Activated CD8-positive, alpha-beta T cell treated with anti-CD3 and anti-CD28 coated beads for 36 hours (primary cell): Measurements from ENCODE around the gene SSR1. TPM values are rescaled to one million over a fixed set of nuclear protein-coding genes. Genes with fewer than 3 reads are reported as not detected.

Experiments used
- ATAC-seq: fragments of 200-7000 bp; cut with Tn5 transposase; one replicate; pipeline ENCODE4 v1.10.0; 2021; ENCODE audit warnings: mild to moderate bottlenecking, moderate library complexity
- CTCF ChIA-PET: fragments of 350-600 bp; sonication (Branson Sonifier 250); formaldehyde crosslinking; loops from one replicate; lab custom pipeline; 2021; ENCODE audit warnings: antibody characterized with exemption; lab: Charles Lee
- POLR2A ChIA-PET: fragments of 350-600 bp; sonication (Branson Sonifier 250); formaldehyde crosslinking; loops from one replicate; lab custom pipeline; 2021; ENCODE audit warnings: antibody characterized with exemption; lab: Charles Lee
- DNase-seq: peaks from one replicate; pipeline ENCODE4 v3.0.0-alpha.2; 2020
- H3K27ac Mint-ChIP-seq: one replicate; pipeline ENCODE4 v1.8.0; 2021; ENCODE audit warnings: mild to moderate bottlenecking, mixed read lengths
- H3K27me3 Mint-ChIP-seq: one replicate; pipeline ENCODE4 v1.8.0; 2021; ENCODE audit warnings: mixed read lengths
- H3K36me3 Mint-ChIP-seq: one replicate; pipeline ENCODE4 v1.8.0; 2021; ENCODE audit warnings: low read depth, mixed read lengths
- H3K4me1 Mint-ChIP-seq: one replicate; pipeline ENCODE4 v1.8.0; 2021; ENCODE audit warnings: low read depth, mixed read lengths
- H3K4me3 Mint-ChIP-seq: one replicate; pipeline ENCODE4 v1.8.0; 2021; ENCODE audit warnings: mild to moderate bottlenecking, moderate library complexity, mixed read lengths
- H3K9me3 Mint-ChIP-seq: one replicate; pipeline ENCODE4 v1.8.0; 2021; ENCODE audit warnings: mixed read lengths
- intact Hi-C: fragments of 100-400 bp; cut with micrococcal nuclease; formaldehyde crosslinking; loops from one replicate; pipeline ENCODE4 v1.10.0; 2022
- total RNA-seq, 2 experiments: library from RNA; stranded (reverse); gene quantifications; one replicate each; pipeline ENCODE4 v1.2.3, GENCODE V29; 2021
- TF ChIP-seq, protein P1 (sequence below): fragments of 200-600 bp; IDR thresholded peaks from one replicate; pipeline ENCODE4 v1.8.0; 2022; ENCODE audit warnings: antibody characterized with exemption, mild to moderate bottlenecking

The SSR1 gene
- total RNA-seq, 2 experiments from 2014 or later = 117 to 124 TPM

DNA sequence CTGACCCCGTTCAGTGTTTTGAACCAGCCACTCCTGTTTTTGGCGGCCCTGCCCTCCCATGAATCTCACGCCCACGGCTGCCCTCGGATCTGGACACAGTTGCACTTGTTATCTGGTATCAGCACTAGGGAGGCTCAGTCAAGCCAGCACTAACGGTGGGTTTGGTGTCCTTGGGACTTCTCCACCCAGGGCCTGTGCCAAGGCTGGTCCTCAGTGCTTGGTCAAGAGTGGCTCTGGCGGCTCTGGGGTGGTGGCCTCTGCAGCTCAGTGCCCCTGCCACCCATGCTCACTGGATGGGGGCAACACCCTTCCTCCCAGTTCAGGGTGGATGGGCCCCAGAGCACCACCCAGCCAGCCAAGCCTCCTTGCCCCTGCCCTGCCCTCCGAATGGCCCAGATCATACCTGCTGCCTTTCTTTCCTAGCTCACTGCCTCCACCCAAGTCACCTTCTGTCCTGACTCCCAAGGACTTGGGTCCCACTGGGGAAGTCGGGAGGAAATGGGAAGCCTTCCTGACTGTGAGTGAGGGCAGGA, 54.7 kb downstream of the SSR1 start:
- TF ChIP-seq, protein P1, sequence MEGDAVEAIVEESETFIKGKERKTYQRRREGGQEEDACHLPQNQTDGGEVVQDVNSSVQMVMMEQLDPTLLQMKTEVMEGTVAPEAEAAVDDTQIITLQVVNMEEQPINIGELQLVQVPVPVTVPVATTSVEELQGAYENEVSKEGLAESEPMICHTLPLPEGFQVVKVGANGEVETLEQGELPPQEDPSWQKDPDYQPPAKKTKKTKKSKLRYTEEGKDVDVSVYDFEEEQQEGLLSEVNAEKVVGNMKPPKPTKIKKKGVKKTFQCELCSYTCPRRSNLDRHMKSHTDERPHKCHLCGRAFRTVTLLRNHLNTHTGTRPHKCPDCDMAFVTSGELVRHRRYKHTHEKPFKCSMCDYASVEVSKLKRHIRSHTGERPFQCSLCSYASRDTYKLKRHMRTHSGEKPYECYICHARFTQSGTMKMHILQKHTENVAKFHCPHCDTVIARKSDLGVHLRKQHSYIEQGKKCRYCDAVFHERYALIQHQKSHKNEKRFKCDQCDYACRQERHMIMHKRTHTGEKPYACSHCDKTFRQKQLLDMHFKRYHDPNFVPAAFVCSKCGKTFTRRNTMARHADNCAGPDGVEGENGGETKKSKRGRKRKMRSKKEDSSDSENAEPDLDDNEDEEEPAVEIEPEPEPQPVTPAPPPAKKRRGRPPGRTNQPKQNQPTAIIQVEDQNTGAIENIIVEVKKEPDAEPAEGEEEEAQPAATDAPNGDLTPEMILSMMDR = no peak
- Mint-ChIP-seq H3K9me3 (peaks cover 4% of the 10 kb centered on the region), H3K27me3 (peaks cover 17% of the 10 kb centered on the region), H3K4me3 (no peak overlapping the region), H3K27ac (no peak overlapping the region), H3K4me1 (peaks cover 18% of the 10 kb centered on the region), H3K36me3 (no peaks in the 10 kb centered on the region)
- DNase-seq (no peak), ATAC-seq (no peak)
- POLR2A ChIA-PET = no interaction called here
- intact Hi-C loops = no loop called here
- CTCF ChIA-PET = no interaction called here

DNA sequence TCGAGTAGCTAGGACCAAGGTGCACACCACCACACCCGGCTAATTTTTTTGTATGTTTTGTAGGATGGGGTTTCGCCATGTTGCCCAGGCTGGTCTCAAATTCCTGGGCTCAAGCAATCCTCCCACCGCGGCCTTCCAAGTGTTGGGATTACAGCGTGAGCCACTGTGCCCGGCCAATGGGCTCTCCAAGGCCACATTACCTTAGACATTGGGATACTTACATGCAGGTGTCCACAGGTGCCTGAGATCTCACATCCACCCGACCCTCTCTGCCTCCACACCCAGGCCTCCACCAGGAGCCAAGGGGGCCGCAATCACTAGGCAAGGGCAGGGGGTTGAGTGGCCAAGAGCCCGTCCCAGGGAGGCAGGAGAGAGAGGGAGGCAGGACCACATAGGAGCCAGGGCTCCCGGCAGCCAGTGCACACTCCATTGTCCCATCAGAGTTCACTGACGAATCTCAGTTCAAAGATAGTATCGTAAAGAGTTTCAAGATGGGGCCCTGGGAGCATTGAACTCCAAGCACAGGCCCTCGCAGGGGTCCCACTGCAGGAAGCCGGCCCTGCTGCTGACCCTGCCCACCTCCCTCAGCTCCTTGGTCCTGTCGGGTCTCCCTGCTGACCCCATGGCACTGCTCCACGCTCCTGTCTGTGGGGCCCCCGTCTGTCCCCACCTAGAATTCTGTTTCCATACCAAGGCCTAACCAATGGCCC, 55.3 kb downstream of the SSR1 start:
- intact Hi-C loops = no loop called here
- ChIA-PET CTCF (no interaction called here), POLR2A (no interaction called here)
- Mint-ChIP-seq H3K9me3 (peaks cover 4% of the 10 kb centered on the region), H3K27me3 (peaks cover 17% of the 10 kb centered on the region), H3K4me3 (no peak overlapping the region), H3K36me3 (no peaks in the 10 kb centered on the region), H3K27ac (no peak overlapping the region), H3K4me1 (peaks cover 18% of the 10 kb centered on the region)
- ATAC-seq (no peak), DNase-seq (no peak)
- TF ChIP-seq, protein P1 = no peak

DNA sequence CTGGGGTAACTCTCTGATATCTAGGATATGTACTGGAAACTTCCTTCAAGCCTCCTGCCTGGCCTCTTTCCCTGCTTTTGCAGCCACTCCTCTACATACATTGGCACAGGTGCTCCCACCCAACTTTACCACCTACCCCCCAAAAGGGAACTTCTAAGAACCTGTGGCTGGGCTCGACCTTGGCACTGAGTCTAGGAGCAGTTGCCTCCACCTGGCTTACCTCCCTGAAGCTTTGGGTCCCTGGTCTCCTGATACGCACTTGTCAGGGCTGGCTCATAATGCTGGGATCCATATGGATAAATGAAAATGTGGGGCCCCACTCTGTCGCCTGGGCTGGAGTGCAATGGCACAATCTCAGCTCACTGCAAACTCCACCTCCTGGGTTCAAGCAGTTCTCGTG, 56.2 kb downstream of the SSR1 start:
- TF ChIP-seq, protein P1 = no peak
- ATAC-seq = no peak
- no peak for DNase-seq
- intact Hi-C loops = no loop called here
- H3K4me3 Mint-ChIP-seq = no peak overlapping the region
- ChIA-PET POLR2A (no interaction called here), CTCF (no interaction called here)
- H3K4me1 Mint-ChIP-seq = peaks cover 15% of the 10 kb centered on the region
- H3K36me3 Mint-ChIP-seq = no peaks in the 10 kb centered on the region
- H3K9me3 Mint-ChIP-seq = peaks cover 4% of the 10 kb centered on the region
- H3K27me3 Mint-ChIP-seq = peaks cover 17% of the 10 kb centered on the region
- H3K27ac Mint-ChIP-seq = no peak overlapping the region

DNA sequence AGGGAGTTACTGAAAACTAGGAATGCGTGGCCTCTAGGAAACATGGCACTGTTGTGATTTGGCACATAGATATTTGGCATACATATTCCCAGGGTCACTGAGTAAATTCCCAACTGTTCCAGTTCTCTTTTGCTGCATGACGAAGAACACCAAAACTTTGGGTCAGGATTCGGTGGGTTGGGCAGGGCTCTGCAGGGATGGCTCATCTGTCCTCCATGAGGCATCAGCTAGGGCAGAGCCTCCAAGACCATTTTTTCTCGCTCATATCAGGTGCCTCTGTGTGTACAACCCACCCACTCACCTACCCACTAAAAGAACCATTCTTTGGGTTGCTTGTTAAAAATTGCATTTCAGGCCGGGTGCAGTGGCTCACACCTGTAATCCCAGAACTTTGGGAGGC, 57.1 kb downstream of the SSR1 start:
- peaks cover 4% of the 10 kb centered on the region for H3K9me3 Mint-ChIP-seq
- CTCF ChIA-PET = interaction anchor here (1.1 to 1.2 kb wide), 2 partner anchors 19 to 559 kb away, joined by 3 to 5 read pairs; no protein-coding TSS in a partner anchor
- POLR2A ChIA-PET = no interaction called here

More for the DNA sequence above, 57.1 kb downstream of the SSR1 start:
- DNase-seq = no peak
- peaks cover 14% of the 10 kb centered on the region for H3K27me3 Mint-ChIP-seq
- H3K36me3 Mint-ChIP-seq = no peaks in the 10 kb centered on the region
- no peak overlapping the region for H3K27ac Mint-ChIP-seq
- TF ChIP-seq, protein P1 = no peak
- H3K4me3 Mint-ChIP-seq = no peak overlapping the region
- intact Hi-C loops = no loop called here
- H3K4me1 Mint-ChIP-seq = peaks cover 6% of the 10 kb centered on the region
- ATAC-seq = no peak
